Measurements from ENCODE around the gene XKR7.

GRCh38 chr20:31987744-31988143, 19.8 kb downstream of the XKR7 start:
- TF ChIP-seq CTCF (IDR thresholded peaks at IDR 0.05) (no peak), POLR2A (IDR thresholded peaks at IDR 0.05) (no peak)

Data from right lobe of liver (tissue), 4 donors.